ENCODE data around the gene CNGB1.

DNA sequence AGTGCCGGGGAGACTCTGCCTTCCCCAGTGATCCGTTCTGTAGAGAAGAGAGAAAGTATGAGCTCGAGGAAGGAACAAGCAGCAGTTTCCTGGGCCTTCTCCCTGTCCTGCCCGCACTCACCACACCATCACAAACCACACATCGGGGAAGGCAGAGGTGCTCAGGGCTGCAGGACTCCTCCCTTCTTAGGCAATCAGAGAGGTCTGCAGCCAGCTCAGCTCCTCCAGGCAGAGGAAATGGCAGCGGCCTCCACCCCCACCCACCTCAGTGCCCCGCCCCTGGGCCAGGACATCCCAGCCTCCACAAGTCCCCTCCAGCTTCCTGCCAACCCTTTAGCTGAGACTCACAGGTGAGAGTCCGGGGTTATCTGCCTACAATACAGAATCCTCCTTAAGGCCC, 27.6 kb upstream of the CNGB1 start:
- TF ChIP-seq, protein P1, sequence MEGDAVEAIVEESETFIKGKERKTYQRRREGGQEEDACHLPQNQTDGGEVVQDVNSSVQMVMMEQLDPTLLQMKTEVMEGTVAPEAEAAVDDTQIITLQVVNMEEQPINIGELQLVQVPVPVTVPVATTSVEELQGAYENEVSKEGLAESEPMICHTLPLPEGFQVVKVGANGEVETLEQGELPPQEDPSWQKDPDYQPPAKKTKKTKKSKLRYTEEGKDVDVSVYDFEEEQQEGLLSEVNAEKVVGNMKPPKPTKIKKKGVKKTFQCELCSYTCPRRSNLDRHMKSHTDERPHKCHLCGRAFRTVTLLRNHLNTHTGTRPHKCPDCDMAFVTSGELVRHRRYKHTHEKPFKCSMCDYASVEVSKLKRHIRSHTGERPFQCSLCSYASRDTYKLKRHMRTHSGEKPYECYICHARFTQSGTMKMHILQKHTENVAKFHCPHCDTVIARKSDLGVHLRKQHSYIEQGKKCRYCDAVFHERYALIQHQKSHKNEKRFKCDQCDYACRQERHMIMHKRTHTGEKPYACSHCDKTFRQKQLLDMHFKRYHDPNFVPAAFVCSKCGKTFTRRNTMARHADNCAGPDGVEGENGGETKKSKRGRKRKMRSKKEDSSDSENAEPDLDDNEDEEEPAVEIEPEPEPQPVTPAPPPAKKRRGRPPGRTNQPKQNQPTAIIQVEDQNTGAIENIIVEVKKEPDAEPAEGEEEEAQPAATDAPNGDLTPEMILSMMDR (IDR thresholded peaks at IDR 0.05) = no peak
- TF ChIP-seq, protein P2, sequence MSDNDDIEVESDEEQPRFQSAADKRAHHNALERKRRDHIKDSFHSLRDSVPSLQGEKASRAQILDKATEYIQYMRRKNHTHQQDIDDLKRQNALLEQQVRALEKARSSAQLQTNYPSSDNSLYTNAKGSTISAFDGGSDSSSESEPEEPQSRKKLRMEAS (IDR thresholded peaks at IDR 0.05) = no peak
- TF ChIP-seq TP53 (CRISPR knock-in tag; IDR thresholded peaks at IDR 0.05) = no peak
- TF ChIP-seq EP300 (IDR thresholded peaks at IDR 0.05) = no peak
- TF ChIP-seq KDM1A (IDR thresholded peaks at IDR 0.05; ENCODE audit: low read depth) = no peak
- TF ChIP-seq JUNB (IDR thresholded peaks at IDR 0.05) = no peak
- no peak for TF ChIP-seq POLR2A (IDR thresholded peaks at IDR 0.05; ENCODE audit: low read length)
- no peak for TF ChIP-seq SMC3 (IDR thresholded peaks at IDR 0.05)
- TF ChIP-seq, protein P3, sequence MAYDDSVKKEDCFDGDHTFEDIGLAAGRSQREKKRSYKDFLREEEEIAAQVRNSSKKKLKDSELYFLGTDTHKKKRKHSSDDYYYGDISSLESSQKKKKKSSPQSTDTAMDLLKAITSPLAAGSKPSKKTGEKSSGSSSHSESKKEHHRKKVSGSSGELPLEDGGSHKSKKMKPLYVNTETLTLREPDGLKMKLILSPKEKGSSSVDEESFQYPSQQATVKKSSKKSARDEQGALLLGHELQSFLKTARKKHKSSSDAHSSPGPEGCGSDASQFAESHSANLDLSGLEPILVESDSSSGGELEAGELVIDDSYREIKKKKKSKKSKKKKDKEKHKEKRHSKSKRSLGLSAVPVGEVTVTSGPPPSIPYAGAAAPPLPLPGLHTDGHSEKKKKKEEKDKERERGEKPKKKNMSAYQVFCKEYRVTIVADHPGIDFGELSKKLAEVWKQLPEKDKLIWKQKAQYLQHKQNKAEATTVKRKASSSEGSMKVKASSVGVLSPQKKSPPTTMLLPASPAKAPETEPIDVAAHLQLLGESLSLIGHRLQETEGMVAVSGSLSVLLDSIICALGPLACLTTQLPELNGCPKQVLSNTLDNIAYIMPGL (CRISPR knock-in tag; IDR thresholded peaks at IDR 0.05; ENCODE audit: borderline replicate concordance) = no peak
- TF ChIP-seq, protein P4, sequence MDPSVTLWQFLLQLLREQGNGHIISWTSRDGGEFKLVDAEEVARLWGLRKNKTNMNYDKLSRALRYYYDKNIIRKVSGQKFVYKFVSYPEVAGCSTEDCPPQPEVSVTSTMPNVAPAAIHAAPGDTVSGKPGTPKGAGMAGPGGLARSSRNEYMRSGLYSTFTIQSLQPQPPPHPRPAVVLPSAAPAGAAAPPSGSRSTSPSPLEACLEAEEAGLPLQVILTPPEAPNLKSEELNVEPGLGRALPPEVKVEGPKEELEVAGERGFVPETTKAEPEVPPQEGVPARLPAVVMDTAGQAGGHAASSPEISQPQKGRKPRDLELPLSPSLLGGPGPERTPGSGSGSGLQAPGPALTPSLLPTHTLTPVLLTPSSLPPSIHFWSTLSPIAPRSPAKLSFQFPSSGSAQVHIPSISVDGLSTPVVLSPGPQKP (IDR thresholded peaks at IDR 0.05; ENCODE audit: low read depth, low read length) = no peak
- TF ChIP-seq, protein P5, sequence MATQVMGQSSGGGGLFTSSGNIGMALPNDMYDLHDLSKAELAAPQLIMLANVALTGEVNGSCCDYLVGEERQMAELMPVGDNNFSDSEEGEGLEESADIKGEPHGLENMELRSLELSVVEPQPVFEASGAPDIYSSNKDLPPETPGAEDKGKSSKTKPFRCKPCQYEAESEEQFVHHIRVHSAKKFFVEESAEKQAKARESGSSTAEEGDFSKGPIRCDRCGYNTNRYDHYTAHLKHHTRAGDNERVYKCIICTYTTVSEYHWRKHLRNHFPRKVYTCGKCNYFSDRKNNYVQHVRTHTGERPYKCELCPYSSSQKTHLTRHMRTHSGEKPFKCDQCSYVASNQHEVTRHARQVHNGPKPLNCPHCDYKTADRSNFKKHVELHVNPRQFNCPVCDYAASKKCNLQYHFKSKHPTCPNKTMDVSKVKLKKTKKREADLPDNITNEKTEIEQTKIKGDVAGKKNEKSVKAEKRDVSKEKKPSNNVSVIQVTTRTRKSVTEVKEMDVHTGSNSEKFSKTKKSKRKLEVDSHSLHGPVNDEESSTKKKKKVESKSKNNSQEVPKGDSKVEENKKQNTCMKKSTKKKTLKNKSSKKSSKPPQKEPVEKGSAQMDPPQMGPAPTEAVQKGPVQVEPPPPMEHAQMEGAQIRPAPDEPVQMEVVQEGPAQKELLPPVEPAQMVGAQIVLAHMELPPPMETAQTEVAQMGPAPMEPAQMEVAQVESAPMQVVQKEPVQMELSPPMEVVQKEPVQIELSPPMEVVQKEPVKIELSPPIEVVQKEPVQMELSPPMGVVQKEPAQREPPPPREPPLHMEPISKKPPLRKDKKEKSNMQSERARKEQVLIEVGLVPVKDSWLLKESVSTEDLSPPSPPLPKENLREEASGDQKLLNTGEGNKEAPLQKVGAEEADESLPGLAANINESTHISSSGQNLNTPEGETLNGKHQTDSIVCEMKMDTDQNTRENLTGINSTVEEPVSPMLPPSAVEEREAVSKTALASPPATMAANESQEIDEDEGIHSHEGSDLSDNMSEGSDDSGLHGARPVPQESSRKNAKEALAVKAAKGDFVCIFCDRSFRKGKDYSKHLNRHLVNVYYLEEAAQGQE (IDR thresholded peaks at IDR 0.05) = no peak
- TF ChIP-seq CHD2 (IDR thresholded peaks at IDR 0.05; ENCODE audit: low read length, partially characterized antibody) = no peak
- TF ChIP-seq HDAC2 (IDR thresholded peaks at IDR 0.05) = no peak
